Adrenal gland (tissue), 12 donors: ENCODE measurements around the gene ZNF440. TPM values are rescaled to one million over a fixed set of nuclear protein-coding genes. Genes with fewer than 3 reads are reported as not detected.
A peak's percentile ranks its signal among the peaks of the same experiment; 100 is the strongest.
"Not testable (repeated sequence)": the region's sequence is repeated elsewhere in the genome, so short reads cannot be mapped to it uniquely, and the experiment has no call there.

ENCODE experiments used
- DNase-seq, 7 donors: peaks; one replicate each; pipeline ENCODE4 v3.0.0-alpha.2; 2019 to 2020
- H3K27ac ChIP-seq, 5 donors: fragments of 200-600 bp; sonication (generic) in 4 of 5; 1 replicate in 3 of 5; 2 replicates in 2 of 5; pipeline versions ENCODE4 v1.5.1 to v1.8.0; 2016 to 2020; ENCODE audit warnings: mild to moderate bottlenecking in 1 of 5
- H3K27me3 ChIP-seq: fragments of 200-600 bp; 2 replicates; pipeline ENCODE4 v1.8.0; 2021
- H3K36me3 ChIP-seq, 2 donors: fragments of 200-600 bp; replicated peaks in 1 of 2; 1 replicate in 1 of 2; 2 replicates in 1 of 2; pipeline versions ENCODE4 v1.5.1 to v1.8.0; 2018 to 2022
- H3K4me1 ChIP-seq, 2 donors: fragments of 200-600 bp; replicated peaks in 1 of 2; 1 replicate in 1 of 2; 2 replicates in 1 of 2; pipeline versions ENCODE4 v1.5.1 to v1.8.0; 2018 to 2021
- H3K4me3 ChIP-seq, 4 donors: fragments of 200-600 bp; sonication (generic) in 3 of 4; one replicate each; pipeline ENCODE4 v1.5.1; 2016 to 2018
- H3K9me3 ChIP-seq, 3 donors: fragments of 200-600 bp; sonication (generic) in 1 of 3; replicated peaks in 1 of 3; 1 replicate in 2 of 3; 2 replicates in 1 of 3; pipeline versions ENCODE4 v1.5.1 to v1.8.0; 2016 to 2021
- POLR2A ChIP-seq, 2 donors: fragments of 450-650 bp; IDR thresholded peaks; one replicate each; pipeline ENCODE4 v1.6.1; 2017; ENCODE audit warnings: antibody characterized with exemption in 2 of 2, mild to moderate bottlenecking in 2 of 2, moderate library complexity in 1 of 2
- WGBS, 4 donors: extraction: QIAGEN DNeasy Blood & Tissue Kit in 2 of 4; methylation state at CpG; one replicate each; pipeline versions ENCODE4 v1.1.5 to v1.1.7; 2013 to 2017; 5-methylcytosine and 5-hydroxymethylcytosine counted together
- intact Hi-C, 2 donors: fragments of 100-400 bp; cut with DNase I; formaldehyde crosslinking; loops; one replicate each; pipeline versions ENCODE4 v1.14.1 to v1.15.0; 2022 to 2023
- polyA plus RNA-seq, 3 donors: library from polyadenylated mRNA; stranded (reverse); fragments of 200-250 nt in 2 of 3; fragments of 350-450 nt in 1 of 3; fragmentation: Illumina TruSeq in 1 of 3; extraction: RNeasy Lipid Tissue Mini Kit (QIAGEN cat#74804) in 1 of 3; gene quantifications; one replicate each; pipeline ENCODE4 v1.2.3, GENCODE V29; 2013 to 2014
- total RNA-seq, 9 donors: library from RNA; depleted of rRNA in 4 of 9; stranded (reverse); fragments of >200 nt in 4 of 9; fragments of 120-200 nt in 1 of 9; fragmentation: NEBNext Ultra II Directional in 1 of 9; extraction: Animal tissue kit (Norgen Biotek cat#: 25700) in 1 of 9; gene quantifications; one replicate each; pipeline versions ENCODE4 v1.1.0 to v1.2.4, GENCODE V29; 2013 to 2023
- TF ChIP-seq, protein P1 (sequence below), 6 experiments: fragments of 450-650 bp in 4 of 6; fragments of 200-600 bp in 2 of 6; sonication (generic) in 1 of 6; IDR thresholded peaks; 1 replicate in 5 of 6; 2 replicates in 1 of 6; pipeline versions ENCODE4 v1.5.1 to v1.8.0; 2016 to 2021; ENCODE audit warnings: antibody characterized with exemption in 6 of 6, mild to moderate bottlenecking in 2 of 6, moderate library complexity in 1 of 6
- donor health status: healthy with polysubstance abuse.
- donor health status: Bipolar disorder and iron deficiency.
- donor health status: DM: yes; HTN: yes; CAD: no.
- donor health status: DM: no; HTN: no; CAD: no.
- donor health status: DM: no; HTN: no; CAD: no.
- donor health status: DM: yes; HTN: yes; CAD: no.

ZNF440 gene
- total and polyA plus RNA-seq, 12 donors: 3.4 to 14.5 (median 8.4) TPM

- intact Hi-C loops: no loop called here
- Histone ChIP-seq H3K27ac (no peak overlapping the region), H3K4me1 (no peaks in the 10 kb centered on the region), H3K36me3 (peaks cover 0 to 4% of the 10 kb centered on the region in 2 donors), H3K4me3 (no peak overlapping the region), H3K27me3 (no peaks in the 10 kb centered on the region), H3K9me3 (peaks cover 0 to 27% (median 0%) of the 10 kb centered on the region in 3 donors)
- 93 to 95% (median 94%) methylated on average over 9 of the region's 9 CpGs for WGBS, 4 donors
- TF ChIP-seq, protein P1, sequence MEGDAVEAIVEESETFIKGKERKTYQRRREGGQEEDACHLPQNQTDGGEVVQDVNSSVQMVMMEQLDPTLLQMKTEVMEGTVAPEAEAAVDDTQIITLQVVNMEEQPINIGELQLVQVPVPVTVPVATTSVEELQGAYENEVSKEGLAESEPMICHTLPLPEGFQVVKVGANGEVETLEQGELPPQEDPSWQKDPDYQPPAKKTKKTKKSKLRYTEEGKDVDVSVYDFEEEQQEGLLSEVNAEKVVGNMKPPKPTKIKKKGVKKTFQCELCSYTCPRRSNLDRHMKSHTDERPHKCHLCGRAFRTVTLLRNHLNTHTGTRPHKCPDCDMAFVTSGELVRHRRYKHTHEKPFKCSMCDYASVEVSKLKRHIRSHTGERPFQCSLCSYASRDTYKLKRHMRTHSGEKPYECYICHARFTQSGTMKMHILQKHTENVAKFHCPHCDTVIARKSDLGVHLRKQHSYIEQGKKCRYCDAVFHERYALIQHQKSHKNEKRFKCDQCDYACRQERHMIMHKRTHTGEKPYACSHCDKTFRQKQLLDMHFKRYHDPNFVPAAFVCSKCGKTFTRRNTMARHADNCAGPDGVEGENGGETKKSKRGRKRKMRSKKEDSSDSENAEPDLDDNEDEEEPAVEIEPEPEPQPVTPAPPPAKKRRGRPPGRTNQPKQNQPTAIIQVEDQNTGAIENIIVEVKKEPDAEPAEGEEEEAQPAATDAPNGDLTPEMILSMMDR (IDR thresholded peaks at IDR 0.05): no peak
- TF ChIP-seq POLR2A (IDR thresholded peaks at IDR 0.05): no peak
- no peak for DNase-seq
Measured at GRCh38 chr19:11872624-11873023, 58.6 kb downstream of the ZNF440 start.

GRCh38 chr19:11873762-11874161, 59.7 kb downstream of the ZNF440 start:
- no peak overlapping the region for H3K4me3 ChIP-seq
- H3K4me1 ChIP-seq: no peaks in the 10 kb centered on the region
- no peak overlapping the region for H3K27ac ChIP-seq
- no peak for TF ChIP-seq POLR2A (IDR thresholded peaks at IDR 0.05)
- TF ChIP-seq, protein P1 (IDR thresholded peaks at IDR 0.05): no peak
- intact Hi-C loops: no loop called here
- no peaks in the 10 kb centered on the region for H3K36me3 ChIP-seq
- peaks cover 0 to 16% (median 0%) of the 10 kb centered on the region in 3 donors for H3K9me3 ChIP-seq
- no peak for DNase-seq
- 56 to 87% (median 76%) methylated on average over 1 of the region's 1 CpG for WGBS, 4 donors
- H3K27me3 ChIP-seq: no peaks in the 10 kb centered on the region

GRCh38 chr19:11879687-11880266, 65.7 kb downstream of the ZNF440 start:
- 72 to 89% (median 80%) methylated on average over 9 to 16 of the region's 16 CpGs for WGBS, 4 donors
- H3K36me3 ChIP-seq, H3K4me3 ChIP-seq, H3K27me3 ChIP-seq, H3K4me1 ChIP-seq, H3K9me3 ChIP-seq, H3K27ac ChIP-seq: not testable (repeated sequence)
- DNase-seq: peak in 6 of 7 donors; percentile 22 to 56 (median 44)
- TF ChIP-seq, protein P1 (IDR thresholded peaks at IDR 0.05): peak in 4 of 6 experiments; percentile 20 to 45 (median 30)
- intact Hi-C loops: loop anchor here (5.0 to 10.0 kb wide), 2 partner anchors 105 to 113 kb away; no protein-coding TSS in a partner anchor

DNA sequence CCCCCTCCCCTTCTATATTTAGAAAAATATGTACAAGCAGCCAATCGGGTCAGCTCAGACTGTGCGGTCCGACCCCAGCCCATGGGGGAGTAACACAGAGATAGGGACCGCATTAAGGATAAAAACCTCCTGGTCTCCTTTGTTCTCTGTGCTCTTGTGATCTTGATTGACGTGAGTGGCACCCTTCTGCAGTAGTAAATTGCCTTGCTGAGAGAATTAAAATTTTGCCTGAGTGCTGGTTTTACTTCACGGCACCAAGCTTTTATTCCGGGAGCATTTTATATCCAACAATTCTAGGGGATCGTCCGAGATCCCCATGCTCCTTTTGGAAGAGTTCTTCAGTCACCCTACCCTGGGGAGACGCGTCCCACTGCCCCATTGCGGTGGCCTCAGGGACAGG, 66.5 kb downstream of the ZNF440 start:
- no peak overlapping the region for H3K4me3 ChIP-seq
- no peak overlapping the region for H3K27ac ChIP-seq
- WGBS, 4 donors: 84 to 88% (median 86%) methylated on average over 12 of the region's 12 CpGs
- DNase-seq: no peak
- no peaks in the 10 kb centered on the region for H3K36me3 ChIP-seq
- TF ChIP-seq, protein P1 (IDR thresholded peaks at IDR 0.05): no peak
- TF ChIP-seq POLR2A (IDR thresholded peaks at IDR 0.05): no peak
- no peaks in the 10 kb centered on the region for H3K27me3 ChIP-seq
- no peaks in the 10 kb centered on the region for H3K9me3 ChIP-seq
- H3K4me1 ChIP-seq: no peaks in the 10 kb centered on the region
- intact Hi-C loops: loop anchor here (5.0 to 10.0 kb wide), 2 partner anchors 104 to 112 kb away; no protein-coding TSS in a partner anchor
